Stimulated activated effector memory CD8-positive, alpha-beta T cell treated with anti-CD3 and anti-CD28 coated beads, Interleukin-12 subunit alpha, Interleukin-12 subunit beta, amount 100 ng/mL, for 72 hours (primary cell): ENCODE data around the gene CAPN14.
A peak's percentile ranks its signal among the peaks of the same experiment; 100 is the strongest.

ENCODE experiments used
- ATAC-seq: fragments of 150-1000 bp; cut with Tn5 transposase; 2 replicates; pipeline ENCODE4 v1.10.0; 2021
- DNase-seq, 2 donors: peaks; one replicate each; pipeline ENCODE4 v3.0.0; 2021 to 2022; ENCODE audit warnings: low spot score in 2 of 2
- H3K27ac Mint-ChIP-seq: one replicate; pipeline ENCODE4 v1.8.0; 2022; ENCODE audit warnings: mild to moderate bottlenecking, mixed read lengths
- H3K36me3 Mint-ChIP-seq: one replicate; pipeline ENCODE4 v1.8.0; 2022; ENCODE audit warnings: mild to moderate bottlenecking, mixed read lengths
- H3K4me1 Mint-ChIP-seq: one replicate; pipeline ENCODE4 v1.8.0; 2022; ENCODE audit warnings: mixed read lengths
- H3K4me3 Mint-ChIP-seq: one replicate; pipeline ENCODE4 v1.8.0; 2022; ENCODE audit warnings: mild to moderate bottlenecking, mixed read lengths
- H3K9me3 Mint-ChIP-seq: one replicate; pipeline ENCODE4 v1.8.0; 2022; ENCODE audit warnings: mixed read lengths

CAPN14 gene

DNA sequence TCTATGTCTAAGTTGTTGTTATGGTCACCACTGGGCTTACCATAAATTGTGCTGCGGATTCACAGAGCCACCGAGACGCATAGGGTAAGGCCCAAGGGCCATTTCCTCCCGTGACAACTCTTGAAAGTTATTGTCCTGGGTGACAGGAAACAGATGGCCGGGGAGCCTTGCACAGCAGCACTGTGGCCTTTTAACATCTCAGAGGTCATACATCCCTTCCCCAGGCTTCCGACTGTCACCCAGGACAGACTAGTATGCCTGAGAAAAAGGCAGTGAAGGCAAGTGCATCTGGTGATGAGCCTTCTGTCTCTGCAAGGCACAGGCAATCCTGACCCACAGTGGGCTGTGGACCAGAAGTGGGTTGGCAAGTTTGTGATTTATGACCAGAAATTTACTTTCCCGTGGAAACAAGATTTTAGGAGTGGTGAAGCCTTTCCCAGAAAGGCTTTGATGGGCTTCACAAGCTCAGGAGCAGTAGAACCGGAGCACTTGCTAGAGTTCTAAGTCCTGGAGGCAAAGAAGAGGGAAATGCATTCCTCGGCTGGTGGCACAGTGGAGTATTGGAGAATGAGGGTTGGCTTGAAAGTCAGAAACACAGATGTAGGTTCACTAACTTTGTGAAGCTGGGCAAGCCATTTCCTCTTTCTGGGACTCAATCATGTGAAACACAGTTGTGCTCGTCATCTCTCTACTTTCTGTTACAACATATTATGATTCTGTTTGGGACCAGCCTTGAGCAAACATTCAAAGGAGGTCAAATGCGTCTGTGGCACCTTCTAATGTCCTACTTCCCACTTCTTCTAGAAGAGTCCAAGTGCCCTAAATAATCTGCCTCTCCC is 2.0 kb upstream of the CAPN14 start:
- Mint-ChIP-seq H3K9me3 (no peaks in the 10 kb centered on the region), H3K36me3 (no peaks in the 10 kb centered on the region), H3K27ac (no peak overlapping the region), H3K4me1 (peaks cover 19% of the 10 kb centered on the region), H3K4me3 (no peak overlapping the region)
- ATAC-seq (peak; percentile 8), DNase-seq (no peak)

DNA sequence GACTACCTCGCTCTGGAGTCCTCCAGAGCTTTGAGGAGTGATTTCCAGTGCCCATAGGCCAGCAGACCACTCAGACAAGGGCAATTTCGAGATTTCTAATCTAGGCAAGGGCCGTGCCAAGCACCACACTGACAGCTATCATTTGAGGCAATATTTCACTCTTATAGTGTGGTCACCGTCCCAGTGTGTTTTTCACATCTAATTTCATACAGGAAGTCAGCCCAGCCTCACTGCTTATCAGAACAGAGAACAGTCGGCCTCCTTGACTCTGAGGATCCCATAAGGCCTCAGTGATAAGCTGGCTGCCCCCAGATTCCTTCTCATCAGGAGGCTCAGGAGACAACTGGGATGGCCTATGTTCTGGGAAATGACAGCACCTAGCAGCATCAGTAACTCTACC is 581 bp downstream of the CAPN14 start:
- ATAC-seq, result peak; percentile 68
- no peaks in the 10 kb centered on the region for H3K9me3 Mint-ChIP-seq
- H3K4me1 Mint-ChIP-seq, result peaks cover 19% of the 10 kb centered on the region
- no peak overlapping the region for H3K27ac Mint-ChIP-seq
- no peak overlapping the region for H3K4me3 Mint-ChIP-seq
- no peak for DNase-seq
- H3K36me3 Mint-ChIP-seq, result no peaks in the 10 kb centered on the region

DNA sequence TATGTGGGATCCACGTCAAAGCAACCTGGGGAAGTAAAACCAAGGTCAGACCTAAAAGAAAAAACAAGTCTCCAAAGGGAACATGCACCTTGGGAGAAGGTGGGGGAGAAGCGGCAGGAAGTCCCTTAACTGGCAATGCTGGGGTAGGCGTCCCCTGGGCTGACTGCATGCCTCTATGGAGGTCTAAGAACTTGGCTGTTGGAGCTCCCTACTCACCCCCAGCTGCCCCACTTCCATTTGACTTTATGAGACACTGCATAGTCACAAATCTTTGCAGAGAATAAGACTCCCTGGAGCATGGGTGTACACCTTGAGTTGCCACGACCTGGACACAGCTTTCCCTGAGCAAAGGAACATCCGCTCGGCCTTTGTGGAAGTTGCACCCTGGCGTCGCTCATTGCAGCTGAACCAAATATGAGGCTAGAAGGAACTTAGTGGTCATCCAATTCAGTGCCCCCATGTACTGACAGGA is 2.8 kb downstream of the CAPN14 start:
- Mint-ChIP-seq H3K36me3 (no peaks in the 10 kb centered on the region), H3K27ac (no peak overlapping the region), H3K4me3 (no peak overlapping the region), H3K9me3 (no peaks in the 10 kb centered on the region), H3K4me1 (peaks cover 14% of the 10 kb centered on the region)
- ATAC-seq, result no peak
- no peak for DNase-seq

DNA sequence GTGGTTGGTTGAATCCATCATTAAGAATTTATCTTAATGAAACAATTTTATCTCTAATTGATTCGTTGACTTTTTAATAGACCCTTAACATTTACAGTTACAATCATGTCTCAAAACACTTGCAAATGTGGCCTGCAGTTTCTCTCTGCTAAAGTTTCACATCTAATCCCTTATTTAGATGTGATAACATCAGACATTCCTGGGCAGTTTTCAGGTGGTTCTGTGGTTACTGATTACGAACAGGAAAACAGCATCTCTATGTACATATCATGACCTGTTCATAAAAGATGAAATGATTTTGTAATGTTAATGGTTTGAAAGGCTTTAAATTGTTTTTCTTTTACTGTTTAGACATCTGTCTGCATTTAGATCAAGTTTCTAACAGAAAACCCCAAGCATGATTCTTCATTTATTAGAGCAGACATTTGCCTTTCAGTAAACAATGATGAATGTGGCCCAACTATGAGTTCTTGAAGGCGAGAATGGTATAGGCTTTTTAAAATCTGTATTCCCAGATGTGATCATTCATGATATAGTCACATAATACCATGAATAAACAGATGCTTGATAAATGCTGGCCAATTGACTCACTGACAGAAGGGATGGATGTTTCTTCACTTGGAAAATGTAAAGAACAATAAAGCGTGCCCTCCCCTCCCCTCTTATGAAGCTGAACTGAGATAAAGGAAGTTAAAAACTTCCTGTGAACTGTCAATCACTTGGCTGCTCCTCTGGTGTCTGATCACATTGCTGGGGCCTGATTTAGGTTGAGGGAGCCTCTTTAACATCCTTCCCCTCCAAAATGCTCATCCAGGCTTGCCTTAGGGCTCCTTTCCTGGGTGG is 3.5 kb downstream of the CAPN14 start:
- peaks cover 14% of the 10 kb centered on the region for H3K4me1 Mint-ChIP-seq
- H3K4me3 Mint-ChIP-seq, result no peak overlapping the region
- ATAC-seq (no peak), DNase-seq (no peak)
- H3K36me3 Mint-ChIP-seq, result no peaks in the 10 kb centered on the region
- no peaks in the 10 kb centered on the region for H3K9me3 Mint-ChIP-seq
- no peak overlapping the region for H3K27ac Mint-ChIP-seq

DNA sequence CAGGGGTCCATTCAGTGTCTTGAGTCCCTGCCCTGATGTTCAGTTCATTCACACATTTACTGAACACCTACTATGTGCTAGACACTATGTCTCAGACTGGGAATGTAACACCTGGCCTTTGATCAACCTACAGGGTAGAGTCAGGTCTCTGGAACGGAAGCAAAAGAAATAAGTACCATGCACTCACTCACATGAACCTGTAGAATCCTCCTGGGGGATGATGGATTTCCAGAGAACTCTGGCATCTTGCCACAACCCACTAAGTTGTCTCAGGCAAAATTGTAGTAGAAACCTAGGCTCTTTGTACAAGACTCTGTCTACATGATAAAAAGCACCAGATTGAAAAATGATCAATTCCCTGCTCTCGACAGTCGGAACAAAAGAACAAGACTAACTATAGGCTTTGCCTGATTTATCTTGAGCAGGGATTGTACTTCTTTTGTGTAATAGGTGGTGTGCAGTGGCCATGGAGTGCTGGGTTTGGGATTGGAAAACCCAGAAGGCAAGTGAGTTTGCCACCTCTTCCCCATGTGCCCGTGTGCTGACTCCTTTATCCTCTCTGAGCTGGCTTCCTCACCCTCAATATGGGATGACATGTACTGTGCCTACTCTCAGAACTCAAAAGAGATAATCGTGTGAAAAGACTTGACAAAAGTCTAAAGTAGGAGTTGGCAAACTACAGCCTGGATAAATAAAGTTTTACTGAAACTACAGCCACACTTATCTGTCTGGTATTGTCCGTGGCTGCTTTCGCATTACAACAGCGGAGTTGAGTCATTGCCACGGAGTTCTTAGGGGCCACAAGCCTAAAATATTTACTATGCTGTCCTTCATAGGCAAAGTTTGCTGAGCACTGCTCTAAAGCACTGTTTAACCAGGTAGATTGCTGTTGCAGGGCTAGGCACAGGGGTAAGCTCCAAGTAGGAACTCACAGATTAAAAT is 4.4 kb downstream of the CAPN14 start:
- no peak overlapping the region for H3K4me3 Mint-ChIP-seq
- H3K4me1 Mint-ChIP-seq, result peaks cover 14% of the 10 kb centered on the region
- H3K27ac Mint-ChIP-seq, result no peak overlapping the region
- H3K36me3 Mint-ChIP-seq, result no peaks in the 10 kb centered on the region
- ATAC-seq (no peak), DNase-seq (no peak)
- no peaks in the 10 kb centered on the region for H3K9me3 Mint-ChIP-seq

DNA sequence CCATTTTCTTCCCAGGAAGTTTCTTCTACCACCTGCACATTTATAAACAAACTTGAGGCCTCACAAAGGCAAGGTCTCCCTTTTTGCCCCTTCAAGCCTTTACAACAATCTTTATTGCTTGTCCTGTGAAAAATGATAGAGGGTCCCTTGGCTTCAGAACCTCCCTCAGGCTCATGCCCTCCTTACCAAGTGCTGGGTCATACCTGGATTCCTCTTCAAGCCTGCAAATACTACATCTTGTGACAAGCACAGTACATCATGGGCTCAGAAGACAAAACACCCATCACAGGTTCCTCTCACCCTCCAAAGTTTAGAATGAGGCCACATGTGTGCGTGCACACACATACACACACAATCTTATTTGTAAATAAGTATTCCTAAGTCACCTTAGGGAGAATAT is 9.1 kb downstream of the CAPN14 start:
- Mint-ChIP-seq H3K36me3 (no peaks in the 10 kb centered on the region), H3K27ac (no peak overlapping the region), H3K9me3 (no peaks in the 10 kb centered on the region), H3K4me1 (no peaks in the 10 kb centered on the region), H3K4me3 (no peak overlapping the region)
- DNase-seq (no peak), ATAC-seq (no peak)

DNA sequence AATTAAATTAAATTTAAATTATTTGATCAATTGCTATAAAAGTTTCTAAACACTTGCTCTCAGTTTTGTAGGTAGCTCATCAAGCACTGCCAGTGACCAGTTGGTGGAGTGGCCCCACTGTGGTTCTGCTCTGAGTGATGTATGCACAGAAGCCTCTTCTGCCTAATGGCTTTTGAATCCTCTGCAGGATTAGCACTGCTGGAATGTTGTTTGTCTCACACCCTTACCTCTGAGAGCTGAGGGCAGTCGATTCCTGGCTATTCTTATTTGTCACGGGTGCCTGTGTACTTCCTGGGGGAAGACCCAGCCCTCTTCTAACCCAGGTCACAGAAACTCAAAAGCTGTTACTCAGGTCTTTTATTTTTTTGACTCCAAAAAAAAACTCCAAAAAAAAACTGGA is 9.5 kb downstream of the CAPN14 start:
- Mint-ChIP-seq H3K4me3 (no peak overlapping the region), H3K4me1 (no peaks in the 10 kb centered on the region), H3K27ac (no peak overlapping the region), H3K36me3 (no peaks in the 10 kb centered on the region), H3K9me3 (no peaks in the 10 kb centered on the region)
- peak in 1 of 2 donors; percentile 10 for DNase-seq
- ATAC-seq, result no peak

DNA sequence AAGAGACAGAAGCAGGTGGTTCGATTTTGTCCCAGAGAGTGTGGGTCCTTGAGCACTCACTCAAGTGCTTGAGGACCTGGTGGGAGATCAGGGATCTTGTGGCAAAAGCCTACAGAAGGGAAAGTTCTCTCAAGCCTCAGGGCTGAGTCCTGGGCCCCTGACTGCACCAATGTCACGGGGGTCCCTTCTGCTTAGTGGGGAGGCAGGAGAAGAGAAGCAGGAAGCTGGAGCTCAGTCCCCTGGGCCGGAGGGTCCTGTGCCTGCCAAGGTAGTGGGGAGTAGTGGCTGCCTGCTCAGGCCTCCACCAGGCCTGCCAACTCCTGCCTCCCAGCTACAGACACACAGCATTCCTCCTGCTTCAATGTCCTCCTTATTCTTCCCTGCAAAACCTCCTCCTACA is 11.7 kb downstream of the CAPN14 start:
- DNase-seq, result no peak
- H3K27ac Mint-ChIP-seq, result no peak overlapping the region
- H3K4me3 Mint-ChIP-seq, result no peak overlapping the region
- no peaks in the 10 kb centered on the region for H3K4me1 Mint-ChIP-seq
- H3K36me3 Mint-ChIP-seq, result no peaks in the 10 kb centered on the region
- no peak for ATAC-seq
- H3K9me3 Mint-ChIP-seq, result no peaks in the 10 kb centered on the region

DNA sequence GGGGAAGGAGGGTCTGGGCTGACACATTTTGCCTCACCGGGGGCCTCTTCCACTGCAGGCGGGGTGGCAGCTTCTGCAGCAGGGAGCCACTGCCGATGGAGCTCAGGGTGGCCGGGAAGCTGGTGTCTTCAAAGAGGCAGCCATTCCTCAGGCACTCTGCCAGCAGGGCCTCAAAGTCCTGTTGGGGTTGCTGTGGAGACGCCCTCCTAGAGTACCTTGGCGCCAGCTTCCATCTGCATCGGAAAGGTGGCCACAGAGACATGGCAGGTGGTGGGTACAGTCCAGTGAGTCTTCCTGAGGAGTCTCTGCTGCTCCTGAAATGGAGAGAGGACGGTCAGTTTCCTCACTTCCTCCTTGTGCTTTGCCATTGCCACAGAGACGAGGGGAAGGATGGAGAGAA is 12.1 kb downstream of the CAPN14 start:
- ATAC-seq (no peak), DNase-seq (peak in 1 of 2 donors; percentile 30)
- H3K4me1 Mint-ChIP-seq, result no peaks in the 10 kb centered on the region
- no peak overlapping the region for H3K4me3 Mint-ChIP-seq
- H3K9me3 Mint-ChIP-seq, result no peaks in the 10 kb centered on the region
- no peak overlapping the region for H3K27ac Mint-ChIP-seq
- no peaks in the 10 kb centered on the region for H3K36me3 Mint-ChIP-seq

DNA sequence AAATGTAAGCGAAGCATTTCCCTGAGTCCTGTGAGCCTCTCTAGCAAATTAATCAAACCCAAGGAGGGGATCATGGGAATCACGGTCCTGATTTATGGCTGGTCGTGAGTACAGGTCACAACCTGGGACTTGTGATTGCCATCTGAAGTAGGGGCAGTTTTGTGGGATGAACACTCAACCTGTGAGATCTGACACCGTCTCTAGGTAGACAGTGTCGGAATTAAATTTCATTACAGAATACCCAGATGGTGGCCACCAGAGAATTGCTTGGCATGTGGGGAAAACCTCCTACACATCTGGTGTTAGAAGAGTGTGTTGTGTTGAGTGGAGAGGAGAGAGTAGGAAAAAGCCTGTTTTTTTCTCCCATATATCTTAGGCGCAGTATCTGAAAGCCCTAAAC is 12.5 kb downstream of the CAPN14 start:
- DNase-seq (no peak), ATAC-seq (no peak)
- Mint-ChIP-seq H3K4me1 (no peaks in the 10 kb centered on the region), H3K9me3 (no peaks in the 10 kb centered on the region), H3K36me3 (no peaks in the 10 kb centered on the region), H3K27ac (no peak overlapping the region), H3K4me3 (no peak overlapping the region)

DNA sequence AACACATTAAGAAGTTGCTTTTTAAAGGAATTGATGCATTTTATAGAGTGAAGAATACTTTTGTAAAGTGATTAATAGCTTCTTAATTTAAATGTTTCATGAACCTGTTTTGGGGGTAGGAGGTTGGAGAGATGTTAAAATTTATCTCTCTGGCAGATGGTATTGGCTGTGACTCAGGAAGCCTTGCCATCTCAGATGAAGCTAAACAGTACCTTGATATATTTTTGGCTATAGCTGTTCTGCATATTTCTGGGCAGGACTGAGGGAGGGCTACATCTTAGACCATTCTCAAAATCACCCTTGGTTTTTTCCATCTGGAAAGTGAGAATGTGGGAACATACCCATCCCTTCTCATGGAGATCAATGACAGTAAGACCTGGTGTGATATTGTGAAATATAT is 13.4 kb downstream of the CAPN14 start:
- DNase-seq (no peak), ATAC-seq (no peak)
- H3K4me1 Mint-ChIP-seq, result no peaks in the 10 kb centered on the region
- H3K4me3 Mint-ChIP-seq, result no peak overlapping the region
- no peaks in the 10 kb centered on the region for H3K36me3 Mint-ChIP-seq
- H3K27ac Mint-ChIP-seq, result no peak overlapping the region
- no peaks in the 10 kb centered on the region for H3K9me3 Mint-ChIP-seq

DNA sequence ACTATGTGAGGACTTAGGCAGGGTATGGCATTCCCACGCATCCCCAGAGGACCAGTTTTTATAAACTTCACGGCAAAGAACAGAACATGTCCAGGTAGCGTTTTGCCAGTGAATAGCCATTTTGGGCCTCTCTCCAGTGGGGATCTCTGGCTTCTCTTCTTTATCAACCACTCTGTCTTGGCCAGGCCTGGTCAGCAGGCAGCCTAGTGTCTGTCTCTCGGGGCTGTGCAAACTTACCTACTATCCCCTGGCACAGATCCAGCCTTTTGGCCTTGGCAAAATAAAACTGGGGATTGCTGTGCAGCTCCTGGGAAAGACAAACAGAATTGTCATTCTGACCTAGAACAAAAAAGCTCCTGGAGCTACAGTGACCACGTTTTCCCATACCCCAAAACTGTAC is 14.5 kb downstream of the CAPN14 start:
- Mint-ChIP-seq H3K27ac (no peak overlapping the region), H3K4me3 (no peak overlapping the region), H3K9me3 (no peaks in the 10 kb centered on the region), H3K4me1 (no peaks in the 10 kb centered on the region), H3K36me3 (no peaks in the 10 kb centered on the region)
- DNase-seq (peak in 1 of 2 donors; percentile 22), ATAC-seq (no peak)

DNA sequence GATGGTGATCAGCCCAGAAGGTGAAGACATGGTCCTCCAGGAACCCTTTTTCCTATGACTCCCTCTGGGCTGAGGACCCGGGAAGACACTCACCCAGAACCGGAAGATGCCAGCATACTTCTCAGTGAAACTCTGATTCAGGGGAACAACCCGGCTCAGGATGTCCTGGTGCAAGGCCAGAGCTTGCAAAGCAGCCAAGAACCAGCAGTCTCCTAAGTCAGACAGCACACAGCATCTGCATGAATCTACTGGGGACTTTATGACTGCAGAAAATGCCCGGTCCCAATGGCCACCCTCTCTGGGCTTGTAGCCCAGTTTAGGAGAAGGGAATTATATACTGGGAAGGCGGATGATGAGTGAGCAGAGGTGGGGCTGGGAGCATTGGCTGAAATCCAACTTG is 15.3 kb downstream of the CAPN14 start:
- DNase-seq (peak in 1 of 2 donors; percentile 23), ATAC-seq (no peak)
- Mint-ChIP-seq H3K27ac (no peak overlapping the region), H3K4me3 (no peak overlapping the region), H3K4me1 (no peaks in the 10 kb centered on the region), H3K36me3 (no peaks in the 10 kb centered on the region), H3K9me3 (no peaks in the 10 kb centered on the region)

DNA sequence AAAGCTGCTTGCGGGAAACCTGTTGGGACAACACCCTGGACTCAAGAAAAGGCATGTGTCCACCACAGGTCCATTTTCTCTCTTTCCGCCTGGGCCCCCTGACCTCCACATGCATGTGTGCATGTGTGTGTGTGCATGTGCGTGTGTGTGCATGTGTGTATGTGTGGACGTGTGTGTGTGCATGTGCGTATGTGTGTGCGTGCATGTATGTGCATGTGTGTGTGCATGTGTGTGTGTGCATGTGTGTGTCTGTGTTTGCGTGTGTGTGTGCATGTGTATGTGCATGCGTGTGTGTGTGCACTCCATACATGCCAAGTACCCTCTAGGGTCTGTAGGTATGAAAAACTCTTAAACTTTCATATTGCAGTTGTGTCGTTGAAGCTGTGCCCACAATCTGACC is 16.3 kb downstream of the CAPN14 start:
- Mint-ChIP-seq H3K4me3 (no peak overlapping the region), H3K36me3 (no peaks in the 10 kb centered on the region), H3K27ac (no peak overlapping the region), H3K4me1 (no peaks in the 10 kb centered on the region), H3K9me3 (no peaks in the 10 kb centered on the region)
- ATAC-seq (no peak), DNase-seq (peak in 1 of 2 donors; percentile 6)

DNA sequence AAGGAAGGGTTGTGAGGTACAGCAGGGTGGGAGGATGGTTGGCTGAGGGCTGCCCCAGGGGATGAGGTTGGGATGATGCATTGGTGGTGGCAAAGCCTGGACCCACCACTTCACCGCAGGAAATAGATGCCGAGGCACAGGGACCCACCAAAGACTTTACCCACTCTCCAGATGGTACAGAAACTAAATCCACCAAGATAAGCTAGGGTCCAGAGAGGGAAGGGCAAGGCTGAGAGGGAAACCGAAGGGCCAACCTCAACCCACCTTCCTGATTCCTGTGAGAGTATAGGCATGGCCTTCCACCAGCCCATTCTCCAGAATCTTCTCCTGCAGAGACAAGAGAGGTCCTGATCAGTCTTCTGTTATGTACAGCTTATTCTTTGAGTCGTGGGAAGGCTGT is 18.1 kb downstream of the CAPN14 start:
- Mint-ChIP-seq H3K9me3 (no peaks in the 10 kb centered on the region), H3K27ac (peak overlapping the region; percentile 4), H3K36me3 (no peaks in the 10 kb centered on the region), H3K4me3 (no peak overlapping the region), H3K4me1 (no peaks in the 10 kb centered on the region)
- ATAC-seq, result peak; percentile 35
- no peak for DNase-seq
